ENCODE measurements around the gene LAMTOR4.
A peak's percentile ranks its signal among the peaks of the same experiment; 100 is the strongest.

The LAMTOR4 gene

DNA sequence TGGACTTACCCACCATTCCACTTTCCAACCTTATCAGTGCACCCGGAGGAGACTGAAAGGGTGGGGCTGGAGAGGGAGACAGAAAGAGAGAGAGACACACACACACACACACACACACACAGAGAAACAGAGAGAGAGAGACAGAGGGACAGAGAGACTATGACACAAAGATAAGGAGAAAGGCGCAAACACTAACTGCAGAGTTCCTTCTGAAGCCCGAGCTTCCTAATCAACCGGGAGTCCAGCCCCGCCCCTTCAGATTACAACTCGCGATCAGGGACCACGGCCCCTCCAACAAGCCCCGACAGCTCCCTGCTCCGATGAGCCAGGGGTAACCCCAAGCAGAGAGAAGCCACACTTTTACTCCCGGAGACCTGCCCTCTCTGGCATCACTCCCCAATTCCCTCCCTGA, 19.2 kb downstream of the LAMTOR4 start:
- H3K4me1 ChIP-seq, result peaks cover 0 to 33% (median 20%) of the 10 kb centered on the region in 4 donors
- TF ChIP-seq, protein P1, sequence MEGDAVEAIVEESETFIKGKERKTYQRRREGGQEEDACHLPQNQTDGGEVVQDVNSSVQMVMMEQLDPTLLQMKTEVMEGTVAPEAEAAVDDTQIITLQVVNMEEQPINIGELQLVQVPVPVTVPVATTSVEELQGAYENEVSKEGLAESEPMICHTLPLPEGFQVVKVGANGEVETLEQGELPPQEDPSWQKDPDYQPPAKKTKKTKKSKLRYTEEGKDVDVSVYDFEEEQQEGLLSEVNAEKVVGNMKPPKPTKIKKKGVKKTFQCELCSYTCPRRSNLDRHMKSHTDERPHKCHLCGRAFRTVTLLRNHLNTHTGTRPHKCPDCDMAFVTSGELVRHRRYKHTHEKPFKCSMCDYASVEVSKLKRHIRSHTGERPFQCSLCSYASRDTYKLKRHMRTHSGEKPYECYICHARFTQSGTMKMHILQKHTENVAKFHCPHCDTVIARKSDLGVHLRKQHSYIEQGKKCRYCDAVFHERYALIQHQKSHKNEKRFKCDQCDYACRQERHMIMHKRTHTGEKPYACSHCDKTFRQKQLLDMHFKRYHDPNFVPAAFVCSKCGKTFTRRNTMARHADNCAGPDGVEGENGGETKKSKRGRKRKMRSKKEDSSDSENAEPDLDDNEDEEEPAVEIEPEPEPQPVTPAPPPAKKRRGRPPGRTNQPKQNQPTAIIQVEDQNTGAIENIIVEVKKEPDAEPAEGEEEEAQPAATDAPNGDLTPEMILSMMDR (IDR thresholded peaks at IDR 0.05), result no peak

DNA sequence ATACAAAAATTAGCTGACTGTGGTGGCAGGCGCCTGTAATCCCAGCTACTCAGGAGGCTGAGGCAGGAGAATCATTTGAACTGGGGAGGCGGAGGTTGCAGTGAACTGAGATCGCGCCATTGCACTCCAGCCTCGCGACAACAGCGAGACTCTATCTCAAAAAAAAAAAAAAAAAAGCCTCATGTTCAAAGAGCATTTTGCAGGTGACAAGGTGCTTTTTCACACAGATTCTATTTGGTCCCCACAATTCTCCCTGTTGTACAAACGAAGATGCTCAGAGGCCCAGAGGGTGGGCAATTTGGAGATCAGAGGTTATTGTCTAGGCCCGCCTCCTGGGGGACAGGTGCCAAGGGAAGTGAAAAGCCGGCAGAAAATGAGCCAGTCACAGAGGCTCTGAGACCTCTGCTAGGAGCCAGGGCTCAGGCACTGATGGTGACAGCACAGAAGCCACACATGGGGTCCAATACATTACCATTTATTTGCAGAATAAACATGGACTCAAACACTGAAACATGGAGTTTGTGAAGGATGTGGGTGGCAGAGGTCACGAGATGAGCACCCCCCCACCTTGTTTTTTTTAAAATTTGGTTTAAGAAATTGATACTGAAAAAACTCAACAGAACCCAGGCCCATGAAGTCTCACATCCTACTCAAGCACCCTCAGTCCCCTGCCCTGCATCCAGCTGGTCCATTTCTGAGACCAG, 20.6 kb downstream of the LAMTOR4 start:
- TF ChIP-seq, protein P1 (IDR thresholded peaks at IDR 0.05), result no peak
- no peak for DNase-seq
- Histone ChIP-seq H3K4me1 (peaks cover 0 to 33% (median 20%) of the 10 kb centered on the region in 4 donors), H3K27ac (peak overlapping the region in 1 of 2 donors; percentile 64), H3K9me3 (no peaks in the 10 kb centered on the region), H3K36me3 (no peaks in the 10 kb centered on the region), H3K27me3 (peaks cover 0 to 27% of the 10 kb centered on the region in 2 donors), H3K4me3 (no peak overlapping the region)
- intact Hi-C loops (cut with DNase I; ENCODE audit: low total_unique reads), result no loop called here

More for the DNA sequence above, 19.2 kb downstream of the LAMTOR4 start:
- H3K27me3 ChIP-seq, result peaks cover 0 to 17% of the 10 kb centered on the region in 2 donors
- H3K4me3 ChIP-seq, result peak overlapping the region; percentile 51 to 56
- intact Hi-C loops (cut with DNase I; ENCODE audit: low total_unique reads), result no loop called here
- peak overlapping the region; percentile 64 to 71 for H3K27ac ChIP-seq
- H3K9me3 ChIP-seq, result no peaks in the 10 kb centered on the region
- H3K36me3 ChIP-seq, result no peaks in the 10 kb centered on the region
- DNase-seq, result no peak

DNA sequence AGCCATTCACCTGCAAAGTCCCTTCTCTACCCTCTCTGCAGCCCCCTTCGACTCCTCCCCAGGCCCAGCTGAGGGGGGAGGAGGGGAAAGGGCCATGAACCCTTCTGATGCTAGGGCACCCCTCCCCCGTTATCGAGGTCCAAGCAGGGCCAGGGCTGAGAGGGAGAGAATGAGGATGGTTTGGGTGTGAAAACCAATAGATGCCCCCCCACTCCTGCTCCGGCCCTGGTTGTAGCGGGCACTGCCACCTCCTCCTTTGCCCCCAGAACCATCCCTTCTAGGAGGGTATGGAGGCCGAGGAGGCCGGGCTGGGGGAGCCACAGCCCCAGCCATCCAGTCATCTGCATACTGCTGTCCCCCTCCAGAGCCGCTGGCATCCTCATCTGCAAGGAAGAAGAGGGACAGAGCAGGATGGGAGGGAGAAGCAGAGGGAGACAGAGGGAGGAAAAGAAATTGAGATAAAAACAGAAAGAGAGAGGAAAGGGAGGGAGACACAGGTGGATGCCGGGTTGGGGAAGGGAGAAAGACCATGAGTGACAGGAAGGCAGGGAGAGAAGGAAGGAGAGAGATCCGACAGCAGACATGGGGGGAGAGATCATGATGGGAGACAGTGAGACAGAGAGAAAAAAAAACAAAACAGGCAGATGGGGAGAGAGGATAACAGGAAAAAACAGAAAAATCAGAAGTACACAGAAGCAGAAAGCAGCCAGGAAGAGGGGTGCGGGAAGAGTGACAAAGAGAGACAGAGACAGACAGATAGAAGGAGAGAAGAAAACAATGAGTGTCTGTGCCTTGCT, 21.6 kb downstream of the LAMTOR4 start:
- intact Hi-C loops (cut with DNase I; ENCODE audit: low total_unique reads), result no loop called here
- no peaks in the 10 kb centered on the region for H3K36me3 ChIP-seq
- DNase-seq, result no peak
- H3K4me3 ChIP-seq, result no peak overlapping the region
- no peaks in the 10 kb centered on the region for H3K9me3 ChIP-seq
- TF ChIP-seq, protein P1 (IDR thresholded peaks at IDR 0.05), result no peak
- H3K4me1 ChIP-seq, result peaks cover 0 to 33% (median 20%) of the 10 kb centered on the region in 4 donors
- H3K27me3 ChIP-seq, result peaks cover 0 to 27% of the 10 kb centered on the region in 2 donors
- no peak overlapping the region for H3K27ac ChIP-seq

DNA sequence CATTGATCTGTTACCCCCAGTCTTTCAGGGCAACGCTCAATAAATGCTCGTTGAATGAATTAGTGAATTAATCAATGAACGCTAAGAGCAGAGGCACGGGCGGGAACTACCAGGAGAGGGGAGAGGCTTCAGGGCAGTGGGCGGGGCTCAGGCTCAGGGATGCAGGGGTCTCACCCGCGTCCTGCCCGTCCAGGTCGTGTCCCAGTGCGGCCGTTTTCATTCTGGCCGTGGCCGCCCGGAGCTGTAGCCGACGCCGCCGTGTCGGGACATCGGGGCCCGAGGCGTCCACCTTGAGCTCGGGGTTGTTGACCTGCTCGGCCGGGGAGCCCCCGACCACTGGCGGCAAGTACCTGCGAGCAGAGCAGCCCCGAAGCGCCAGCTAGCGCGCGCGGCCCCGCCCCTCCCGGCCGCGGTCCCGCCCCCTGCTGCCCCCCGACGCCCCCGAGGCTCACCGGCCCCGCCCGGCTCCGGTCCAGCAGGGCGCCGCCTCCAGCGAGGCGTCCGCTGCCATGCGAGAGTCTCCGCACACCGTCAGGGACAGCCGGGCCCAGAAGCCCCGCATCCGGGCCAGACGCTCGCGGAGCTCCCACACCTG, 22.5 kb downstream of the LAMTOR4 start:
- intact Hi-C loops (cut with DNase I; ENCODE audit: low total_unique reads), result no loop called here
- peaks cover 0 to 33% (median 20%) of the 10 kb centered on the region in 4 donors for H3K4me1 ChIP-seq

DNA sequence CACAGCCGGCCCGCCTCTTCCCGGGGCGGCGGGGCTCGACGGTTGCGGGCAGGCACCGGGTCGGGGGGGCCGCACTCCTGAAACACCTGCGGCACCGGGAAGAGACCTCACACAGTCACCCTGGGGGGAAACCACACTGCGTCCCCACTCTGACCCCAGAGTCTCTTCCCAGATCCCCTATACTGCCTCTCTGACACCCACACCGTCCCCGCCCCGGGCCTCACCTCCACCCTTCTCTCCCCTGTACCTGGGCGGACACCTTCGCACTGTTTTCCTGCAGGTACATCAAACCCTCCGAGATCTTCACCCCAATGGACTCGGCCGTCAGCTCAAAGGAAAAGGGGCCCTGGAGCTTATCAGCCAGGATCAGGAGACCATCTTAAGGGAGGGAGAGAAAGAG, 23.1 kb downstream of the LAMTOR4 start:
- Histone ChIP-seq H3K27ac (no peak overlapping the region), H3K4me1 (peaks cover 0 to 34% (median 22%) of the 10 kb centered on the region in 4 donors), H3K27me3 (peaks cover 0 to 26% of the 10 kb centered on the region in 2 donors), H3K36me3 (no peaks in the 10 kb centered on the region), H3K4me3 (peak overlapping the region; percentile 29 to 52), H3K9me3 (no peaks in the 10 kb centered on the region)
- intact Hi-C loops (cut with DNase I; ENCODE audit: low total_unique reads), result no loop called here
- TF ChIP-seq, protein P1 (IDR thresholded peaks at IDR 0.05), result no peak
- no peak for DNase-seq

More for the DNA sequence above, 22.5 kb downstream of the LAMTOR4 start:
- Histone ChIP-seq H3K36me3 (no peaks in the 10 kb centered on the region), H3K27ac (no peak overlapping the region), H3K4me3 (peak overlapping the region; percentile 29 to 52), H3K9me3 (no peaks in the 10 kb centered on the region), H3K27me3 (peaks cover 0 to 27% of the 10 kb centered on the region in 2 donors)
- DNase-seq, result no peak
- TF ChIP-seq, protein P1 (IDR thresholded peaks at IDR 0.05), result no peak
